Umbilical cord (tissue), 2 donors: Measurements from ENCODE around the gene ZNF444. TPM values are rescaled to one million over a fixed set of nuclear protein-coding genes. Genes with fewer than 3 reads are reported as not detected.
"Not testable (repeated sequence)": the region's sequence is repeated elsewhere in the genome, so short reads cannot be mapped to it uniquely, and the experiment has no call there.

Experiments used
- DNase-seq: peaks from one replicate; pipeline ENCODE4 v3.0.0-alpha.2; 2015; ENCODE audit warnings: low spot score
- total RNA-seq: library from RNA; depleted of rRNA; stranded (reverse); fragments of >200 nt; gene quantifications from one replicate; pipeline ENCODE4 v1.2.3, GENCODE V29; 2014; ENCODE audit warnings: low replicate concordance; ENCODE audit not compliant: insufficient read depth

ZNF444 gene
- total RNA-seq, 1 donor from 2014 or later = 15.2 TPM

GRCh38 chr19:56175861-56176307 lies 34.8 kb downstream of the ZNF444 start, which contains the start of gene GALP:
TSS of gene GALP (plus strand) at chr19:56176008. CDS start at chr19:56177109, 1,101 bp downstream.
- not testable (repeated sequence) for DNase-seq

GRCh38 chr19:56176310-56176709 lies 35.2 kb downstream of the ZNF444 start:
- DNase-seq = not testable (repeated sequence)

GRCh38 chr19:56176881-56177280 lies 35.8 kb downstream of the ZNF444 start:
- DNase-seq = no peak

GRCh38 chr19:56177564-56178243 lies 36.6 kb downstream of the ZNF444 start:
- no peak for DNase-seq

GRCh38 chr19:56189785-56190184 lies 48.7 kb downstream of the ZNF444 start:
- no peak for DNase-seq

- DNase-seq = no peak
Observed at GRCh38 chr19:56191115-56191514, 50.0 kb downstream of the ZNF444 start.

GRCh38 chr19:56191711-56192110 lies 50.6 kb downstream of the ZNF444 start:
- DNase-seq = no peak

GRCh38 chr19:56193981-56194640 lies 53.0 kb downstream of the ZNF444 start:
- no peak for DNase-seq

GRCh38 chr19:56197646-56198045 lies 56.6 kb downstream of the ZNF444 start, which contains the start of gene ZSCAN5B:
TSS of gene ZSCAN5B (minus strand) at chr19:56197783. CDS start at chr19:56193052, 4,731 bp downstream.
- DNase-seq = not testable (repeated sequence)

GRCh38 chr19:56199687-56200086 lies 58.6 kb downstream of the ZNF444 start:
- DNase-seq = no peak

- no peak for DNase-seq
Observed at GRCh38 chr19:56201973-56202372, 60.9 kb downstream of the ZNF444 start, which contains the start of gene ZSCAN5C. TSS of gene ZSCAN5C (plus strand) at chr19:56202273. CDS start at chr19:56205914, 3,641 bp downstream.

- DNase-seq = not testable (repeated sequence)
Observed at GRCh38 chr19:56207581-56207980, 66.5 kb downstream of the ZNF444 start.

GRCh38 chr19:56209091-56209490 lies 68.0 kb downstream of the ZNF444 start:
- DNase-seq = no peak

GRCh38 chr19:56210036-56210435 lies 68.9 kb downstream of the ZNF444 start:
- DNase-seq = not testable (repeated sequence)

Other genes with a start within 250 kb of the ZNF444 start
- gene NLRP13, start 209.0 kb upstream of the ZNF444 start, total RNA-seq = 1.2 TPM
- gene NLRP8, start 193.5 kb upstream of the ZNF444 start, total RNA-seq = 0.72 TPM
- gene NLRP5, start 154.5 kb upstream of the ZNF444 start, total RNA-seq = 0.24 TPM
- gene ZNF787, start 20.0 kb upstream of the ZNF444 start, total RNA-seq = 13.2 TPM
- gene GALP, start 34.7 kb downstream of the ZNF444 start, total RNA-seq = not detected
- 7.2 TPM for gene ZSCAN5B, start 56.5 kb downstream of the ZNF444 start, total RNA-seq
- gene ZSCAN5C, start 61.0 kb downstream of the ZNF444 start, total RNA-seq = not detected
- not detected for gene EDDM13, start 131.5 kb downstream of the ZNF444 start, total RNA-seq
- gene ZSCAN5A, start 173.6 kb downstream of the ZNF444 start, total RNA-seq = 1.9 TPM